Lung (tissue), 12 donors: ENCODE measurements around the gene GPD2. TPM values are rescaled to one million over a fixed set of nuclear protein-coding genes. Genes with fewer than 3 reads are reported as not detected.

ENCODE experiments used
- ATAC-seq: fragments of 200-7000 bp; cut with Tn5 transposase; one replicate; pipeline ENCODE4 v1.9.1; 2020; ENCODE audit warnings: moderate number of reproducible peaks; ENCODE audit not compliant: insufficient read depth, low FRiP score
- DNase-seq, 3 donors: peaks; one replicate each; pipeline ENCODE4 v3.0.0-alpha.2; 2013 to 2017
- H3K27ac ChIP-seq, 2 donors: one replicate each; pipeline ENCODE4 v1.5.1; 2013; ENCODE audit warnings: mild to moderate bottlenecking in 2 of 2, moderate library complexity in 2 of 2, control low read depth in 1 of 2, inconsistent platforms in 1 of 2, low read depth in 1 of 2, low read length in 1 of 2
- H3K27me3 ChIP-seq, 3 donors: one replicate each; pipeline ENCODE4 v1.5.1; 2013; ENCODE audit warnings: low read length in 2 of 3; ENCODE audit not compliant: control insufficient read depth in 3 of 3, insufficient read depth in 3 of 3
- H3K36me3 ChIP-seq, 4 donors: one replicate each; pipeline ENCODE4 v1.5.1; 2013; ENCODE audit warnings: low read length in 4 of 4, mild to moderate bottlenecking in 1 of 4, moderate library complexity in 1 of 4; ENCODE audit not compliant: control insufficient read depth in 4 of 4, insufficient read depth in 4 of 4
- H3K4me1 ChIP-seq, 5 donors: one replicate each; pipeline ENCODE4 v1.5.1; 2013; ENCODE audit warnings: low read length in 5 of 5, mild to moderate bottlenecking in 2 of 5, moderate library complexity in 1 of 5; ENCODE audit not compliant: control insufficient read depth in 5 of 5, insufficient read depth in 5 of 5
- H3K4me3 ChIP-seq: one replicate; pipeline ENCODE4 v1.5.1; 2013; ENCODE audit warnings: mild to moderate bottlenecking, control low read depth, moderate library complexity
- H3K9ac ChIP-seq, 2 donors: one replicate each; pipeline ENCODE4 v1.5.1; 2013; ENCODE audit warnings: low read length in 2 of 2, control low read depth in 1 of 2; ENCODE audit not compliant: insufficient read depth in 1 of 2
- H3K9me3 ChIP-seq, 4 donors: one replicate each; pipeline ENCODE4 v1.5.1; 2013; ENCODE audit warnings: low read length in 3 of 4, mild to moderate bottlenecking in 1 of 4, moderate library complexity in 1 of 4; ENCODE audit not compliant: control insufficient read depth in 4 of 4, insufficient read depth in 3 of 4
- WGBS, 2 donors: extraction: QIAGEN DNeasy Blood & Tissue Kit; methylation state at CpG; one replicate each; pipeline ENCODE4 v1.1.7; 2013; 5-methylcytosine and 5-hydroxymethylcytosine counted together
- polyA plus RNA-seq, 2 donors: library from polyadenylated mRNA; stranded (reverse); fragments of 200-250 nt; gene quantifications; one replicate each; pipeline ENCODE4 v1.2.1, GENCODE V29; 2013
- total RNA-seq, 2 donors: library from RNA; depleted of rRNA in 1 of 2; stranded (reverse); fragments of >200 nt in 1 of 2; gene quantifications; one replicate each; pipeline ENCODE4 v1.2.1, GENCODE V29; 2014 to 2021
- TF ChIP-seq, protein P1 (sequence below): IDR thresholded peaks from 2 replicates; pipeline ENCODE4 v1.5.1; 2012; ENCODE audit warnings: mild to moderate bottlenecking; ENCODE audit errors: control extremely low read depth, extremely low read depth
- donor health status: control.
- donor health status: control.
- donor health status: Bipolar disorder and iron deficiency.
- donor health status: healthy.
- donor health status: DM: yes; HTN: yes; CAD: no.

GPD2 gene
- total and polyA plus RNA-seq, 4 donors: 8.1 to 50.4 (median 28.9) TPM

DNA sequence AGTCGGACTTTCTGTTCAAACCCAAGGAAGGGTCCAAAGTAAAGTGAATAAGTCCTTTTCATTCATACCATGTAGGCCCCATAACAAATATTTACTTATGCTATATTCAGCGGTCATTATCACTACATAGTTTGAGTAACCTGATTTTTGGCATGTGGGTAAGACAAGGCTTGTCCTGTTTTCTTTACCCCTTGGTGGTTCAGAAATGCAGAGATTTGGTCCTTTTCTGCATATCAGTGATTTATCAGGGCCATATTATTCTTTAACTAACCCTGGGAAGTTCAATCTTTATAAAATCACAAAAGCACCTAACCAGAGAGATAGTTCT, 157.4 kb downstream of the GPD2 start:
- Histone ChIP-seq H3K4me1 (no peaks in the 10 kb centered on the region), H3K4me3 (no peak overlapping the region), H3K27me3 (no peaks in the 10 kb centered on the region), H3K9me3 (no peaks in the 10 kb centered on the region), H3K9ac (no peak overlapping the region), H3K27ac (no peak overlapping the region), H3K36me3 (no peaks in the 10 kb centered on the region)
- TF ChIP-seq, protein P1, sequence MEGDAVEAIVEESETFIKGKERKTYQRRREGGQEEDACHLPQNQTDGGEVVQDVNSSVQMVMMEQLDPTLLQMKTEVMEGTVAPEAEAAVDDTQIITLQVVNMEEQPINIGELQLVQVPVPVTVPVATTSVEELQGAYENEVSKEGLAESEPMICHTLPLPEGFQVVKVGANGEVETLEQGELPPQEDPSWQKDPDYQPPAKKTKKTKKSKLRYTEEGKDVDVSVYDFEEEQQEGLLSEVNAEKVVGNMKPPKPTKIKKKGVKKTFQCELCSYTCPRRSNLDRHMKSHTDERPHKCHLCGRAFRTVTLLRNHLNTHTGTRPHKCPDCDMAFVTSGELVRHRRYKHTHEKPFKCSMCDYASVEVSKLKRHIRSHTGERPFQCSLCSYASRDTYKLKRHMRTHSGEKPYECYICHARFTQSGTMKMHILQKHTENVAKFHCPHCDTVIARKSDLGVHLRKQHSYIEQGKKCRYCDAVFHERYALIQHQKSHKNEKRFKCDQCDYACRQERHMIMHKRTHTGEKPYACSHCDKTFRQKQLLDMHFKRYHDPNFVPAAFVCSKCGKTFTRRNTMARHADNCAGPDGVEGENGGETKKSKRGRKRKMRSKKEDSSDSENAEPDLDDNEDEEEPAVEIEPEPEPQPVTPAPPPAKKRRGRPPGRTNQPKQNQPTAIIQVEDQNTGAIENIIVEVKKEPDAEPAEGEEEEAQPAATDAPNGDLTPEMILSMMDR: no peak
- ATAC-seq: no peak
- 74 to 78% methylated on average over 2 of the region's 2 CpGs for WGBS, 2 donors
- no peak for DNase-seq

DNA sequence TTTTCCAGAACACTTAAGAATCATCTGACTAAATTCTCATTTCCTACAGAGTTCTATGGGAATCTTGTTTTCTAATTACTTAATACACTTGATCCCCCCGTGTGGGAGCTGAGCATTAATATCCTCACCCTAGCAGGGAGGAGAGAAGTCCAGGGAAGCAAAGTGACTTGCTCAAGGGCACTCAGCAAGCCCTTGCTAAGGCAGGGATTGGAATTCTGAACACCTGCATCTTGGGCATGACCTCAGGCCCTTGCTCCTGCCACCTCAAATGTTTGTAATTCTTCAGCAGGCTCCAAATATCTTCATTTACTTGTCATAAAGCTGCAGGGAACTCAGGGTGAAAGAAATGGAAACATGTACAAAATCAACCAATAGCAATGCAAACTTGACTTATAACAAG, 162.4 kb downstream of the GPD2 start:
- H3K4me3 ChIP-seq: no peak overlapping the region
- 44 to 68% methylated on average over 1 of the region's 1 CpG for WGBS, 2 donors
- H3K9me3 ChIP-seq: no peaks in the 10 kb centered on the region
- DNase-seq: no peak
- no peak overlapping the region for H3K27ac ChIP-seq
- no peaks in the 10 kb centered on the region for H3K36me3 ChIP-seq
- H3K27me3 ChIP-seq: no peaks in the 10 kb centered on the region
- TF ChIP-seq, protein P1: no peak
- no peak overlapping the region for H3K9ac ChIP-seq
- peaks cover 0 to 3% (median 0%) of the 10 kb centered on the region in 5 donors for H3K4me1 ChIP-seq
- no peak for ATAC-seq

DNA sequence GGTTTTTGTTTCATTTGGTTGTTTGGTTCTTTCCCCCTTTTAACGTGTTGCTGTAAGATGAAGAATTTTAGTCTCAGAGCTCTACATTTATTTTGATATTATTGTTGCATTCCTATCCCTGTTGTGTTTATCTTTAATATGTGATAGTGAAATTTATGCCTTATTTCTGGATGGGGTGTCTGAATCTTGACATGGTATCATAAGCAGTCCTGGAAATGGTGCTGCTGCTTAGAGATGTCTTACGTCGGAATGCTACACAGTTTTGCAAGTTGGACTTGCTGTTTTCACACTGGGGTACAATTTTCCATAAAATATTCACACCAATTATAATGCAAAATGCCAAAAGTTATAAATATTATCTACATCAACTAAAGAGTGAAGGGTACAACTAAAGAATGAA, 164.0 kb downstream of the GPD2 start:
- TF ChIP-seq, protein P1: no peak
- H3K4me1 ChIP-seq: peaks cover 0 to 3% (median 0%) of the 10 kb centered on the region in 5 donors
- DNase-seq: peak in 2 of 3 donors; percentile 53 to 61
- H3K36me3 ChIP-seq: no peaks in the 10 kb centered on the region
- H3K9ac ChIP-seq: no peak overlapping the region
- ATAC-seq: no peak
- no peaks in the 10 kb centered on the region for H3K9me3 ChIP-seq
- no peaks in the 10 kb centered on the region for H3K27me3 ChIP-seq
- WGBS, 2 donors: 82 to 85% methylated on average over 3 of the region's 3 CpGs
- no peak overlapping the region for H3K4me3 ChIP-seq
- H3K27ac ChIP-seq: no peak overlapping the region

DNA sequence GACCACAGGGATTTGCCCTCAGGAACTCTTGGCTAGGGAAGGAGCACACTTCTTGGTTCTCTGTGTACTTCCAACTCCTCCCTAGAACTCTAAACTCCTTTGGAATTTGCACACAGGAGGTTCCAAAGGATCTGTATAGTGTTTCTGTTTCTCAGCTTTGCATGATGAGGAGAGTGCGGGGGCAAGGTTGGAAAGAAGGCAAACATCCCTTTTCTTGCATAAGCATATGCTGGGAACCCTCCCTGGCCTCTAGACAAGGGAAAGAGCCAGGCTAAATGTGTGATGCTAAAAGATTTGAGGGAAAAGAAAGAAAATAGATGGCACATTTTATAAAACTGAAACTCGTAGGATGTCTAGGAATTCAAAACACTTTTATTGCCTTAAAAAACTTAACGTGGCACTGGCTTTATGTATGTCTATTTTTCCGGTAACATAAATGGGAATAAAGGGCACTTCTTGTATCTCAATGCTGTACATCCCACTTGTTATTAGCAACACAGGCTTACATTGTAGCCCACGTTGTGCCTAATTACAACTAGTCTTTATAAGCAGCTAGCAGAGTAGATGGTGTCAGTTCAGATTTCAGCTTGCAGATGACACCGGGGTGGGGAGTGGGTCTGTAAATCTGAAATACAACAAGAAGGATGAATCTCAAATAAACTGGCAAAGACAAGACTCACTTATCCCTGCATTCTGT, 165.8 kb downstream of the GPD2 start:
- DNase-seq (no peak), ATAC-seq (no peak)
- Histone ChIP-seq H3K27me3 (no peaks in the 10 kb centered on the region), H3K36me3 (no peaks in the 10 kb centered on the region), H3K9ac (no peak overlapping the region), H3K27ac (no peak overlapping the region), H3K4me3 (no peak overlapping the region), H3K9me3 (no peaks in the 10 kb centered on the region), H3K4me1 (peaks cover 0 to 3% (median 0%) of the 10 kb centered on the region in 5 donors)
- TF ChIP-seq, protein P1: no peak
- 88 to 94% methylated on average over 6 of the region's 6 CpGs for WGBS, 2 donors
